ENCODE measurements around the gene HYLS1. TPM values are rescaled to one million over a fixed set of nuclear protein-coding genes. Genes with fewer than 3 reads are reported as not detected.
A peak's percentile ranks its signal among the peaks of the same experiment; 100 is the strongest.

Gene HYLS1
- total RNA-seq, 1 donor from 2014 or later: 4.7 TPM

DNA sequence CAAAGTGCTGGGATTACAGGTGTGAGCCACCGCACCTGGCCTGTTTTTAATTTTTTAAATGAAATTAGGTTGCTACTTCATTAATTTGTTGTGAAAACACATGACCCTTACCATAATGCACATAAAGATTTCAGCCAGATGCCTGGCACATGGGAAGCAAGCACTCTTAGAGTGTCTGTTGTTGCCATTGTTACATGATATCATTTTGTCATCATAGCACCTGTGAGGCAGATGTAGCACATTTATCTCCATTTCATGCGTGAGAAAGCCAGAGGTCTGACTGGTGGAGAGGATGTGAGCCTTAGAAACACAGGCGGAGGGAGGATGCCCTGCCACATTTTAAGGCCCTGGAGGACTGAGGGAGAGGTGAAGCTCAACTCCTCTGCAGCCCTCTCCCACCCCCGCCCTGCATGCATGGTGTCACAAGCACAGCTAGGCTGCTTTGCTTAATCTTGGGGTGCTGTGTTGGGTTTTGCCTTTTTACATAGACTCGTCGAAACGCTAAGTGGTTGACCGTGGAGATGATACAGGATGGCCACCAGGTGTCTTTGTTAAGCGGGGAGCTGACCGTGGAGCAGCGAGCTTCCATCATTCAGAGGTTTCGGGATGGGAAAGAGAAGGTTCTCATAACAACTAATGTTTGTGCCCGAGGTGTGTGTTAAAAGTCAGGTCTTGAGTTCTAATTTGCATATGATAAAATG, 30.8 kb downstream of the HYLS1 start:
- TF ChIP-seq, protein P1, sequence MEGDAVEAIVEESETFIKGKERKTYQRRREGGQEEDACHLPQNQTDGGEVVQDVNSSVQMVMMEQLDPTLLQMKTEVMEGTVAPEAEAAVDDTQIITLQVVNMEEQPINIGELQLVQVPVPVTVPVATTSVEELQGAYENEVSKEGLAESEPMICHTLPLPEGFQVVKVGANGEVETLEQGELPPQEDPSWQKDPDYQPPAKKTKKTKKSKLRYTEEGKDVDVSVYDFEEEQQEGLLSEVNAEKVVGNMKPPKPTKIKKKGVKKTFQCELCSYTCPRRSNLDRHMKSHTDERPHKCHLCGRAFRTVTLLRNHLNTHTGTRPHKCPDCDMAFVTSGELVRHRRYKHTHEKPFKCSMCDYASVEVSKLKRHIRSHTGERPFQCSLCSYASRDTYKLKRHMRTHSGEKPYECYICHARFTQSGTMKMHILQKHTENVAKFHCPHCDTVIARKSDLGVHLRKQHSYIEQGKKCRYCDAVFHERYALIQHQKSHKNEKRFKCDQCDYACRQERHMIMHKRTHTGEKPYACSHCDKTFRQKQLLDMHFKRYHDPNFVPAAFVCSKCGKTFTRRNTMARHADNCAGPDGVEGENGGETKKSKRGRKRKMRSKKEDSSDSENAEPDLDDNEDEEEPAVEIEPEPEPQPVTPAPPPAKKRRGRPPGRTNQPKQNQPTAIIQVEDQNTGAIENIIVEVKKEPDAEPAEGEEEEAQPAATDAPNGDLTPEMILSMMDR (IDR thresholded peaks at IDR 0.05; ENCODE audit: partially characterized antibody, unreplicated experiment): no peak
- no peak overlapping the region for H3K27ac Mint-ChIP-seq (ENCODE audit: unreplicated experiment)
- H3K4me3 Mint-ChIP-seq (ENCODE audit: unreplicated experiment): no peak overlapping the region
- H3K9me3 Mint-ChIP-seq (ENCODE audit: unreplicated experiment): no peaks in the 10 kb centered on the region
- peaks cover 12% of the 10 kb centered on the region for H3K4me1 Mint-ChIP-seq (ENCODE audit: low read depth, unreplicated experiment)
- no peaks in the 10 kb centered on the region for H3K36me3 Mint-ChIP-seq (ENCODE audit: unreplicated experiment)
- DNase-seq: no peak
- H3K27me3 Mint-ChIP-seq (ENCODE audit: unreplicated experiment): peaks cover 2% of the 10 kb centered on the region

DNA sequence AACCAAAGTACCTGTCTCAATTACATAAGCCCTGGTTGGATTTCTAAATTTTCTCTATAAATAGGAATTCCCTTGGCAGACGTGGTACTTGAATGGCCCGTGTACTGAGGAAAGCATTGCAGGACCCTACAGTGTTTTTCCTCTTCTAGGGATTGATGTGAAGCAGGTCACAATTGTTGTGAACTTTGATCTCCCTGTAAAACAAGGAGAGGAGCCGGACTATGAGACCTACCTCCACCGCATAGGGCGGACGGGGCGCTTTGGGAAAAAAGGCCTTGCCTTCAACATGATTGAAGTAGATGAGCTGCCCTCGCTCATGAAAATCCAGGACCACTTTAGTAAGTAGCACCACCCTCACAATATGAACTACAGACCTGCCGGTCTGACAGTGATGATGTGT, 33.6 kb downstream of the HYLS1 start:
- TF ChIP-seq, protein P1 (IDR thresholded peaks at IDR 0.05; ENCODE audit: partially characterized antibody, unreplicated experiment): no peak
- Mint-ChIP-seq H3K27me3 (ENCODE audit: unreplicated experiment) (no peaks in the 10 kb centered on the region), H3K36me3 (ENCODE audit: unreplicated experiment) (no peaks in the 10 kb centered on the region), H3K27ac (ENCODE audit: unreplicated experiment) (no peak overlapping the region), H3K4me3 (ENCODE audit: unreplicated experiment) (no peak overlapping the region), H3K4me1 (ENCODE audit: low read depth, unreplicated experiment) (peaks cover 26% of the 10 kb centered on the region), H3K9me3 (ENCODE audit: unreplicated experiment) (no peaks in the 10 kb centered on the region)
- no peak for DNase-seq

DNA sequence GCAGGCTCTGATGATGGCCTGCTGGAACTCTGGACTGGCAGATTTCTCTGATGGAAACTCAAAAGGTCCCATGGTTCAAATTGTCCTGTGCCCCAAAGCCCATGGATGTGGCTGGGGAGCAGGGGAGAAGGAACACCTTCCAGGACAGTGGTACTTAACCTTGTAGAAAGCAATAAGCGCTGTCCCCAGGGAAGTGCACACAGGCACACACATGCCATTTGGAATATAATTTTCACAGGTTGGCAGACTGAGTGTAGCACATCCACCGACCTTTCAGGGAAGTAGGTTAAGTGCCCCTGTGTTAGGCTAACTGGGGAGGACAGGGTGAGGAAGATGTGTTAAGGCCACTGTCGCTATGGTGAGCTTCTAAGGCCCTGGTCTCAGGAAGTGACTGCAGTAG, 34.7 kb downstream of the HYLS1 start:
- H3K9me3 Mint-ChIP-seq (ENCODE audit: unreplicated experiment): no peaks in the 10 kb centered on the region
- TF ChIP-seq, protein P1 (IDR thresholded peaks at IDR 0.05; ENCODE audit: partially characterized antibody, unreplicated experiment): no peak
- no peaks in the 10 kb centered on the region for H3K27me3 Mint-ChIP-seq (ENCODE audit: unreplicated experiment)
- H3K4me3 Mint-ChIP-seq (ENCODE audit: unreplicated experiment): no peak overlapping the region
- H3K27ac Mint-ChIP-seq (ENCODE audit: unreplicated experiment): no peak overlapping the region
- peaks cover 31% of the 10 kb centered on the region for H3K4me1 Mint-ChIP-seq (ENCODE audit: low read depth, unreplicated experiment)
- no peaks in the 10 kb centered on the region for H3K36me3 Mint-ChIP-seq (ENCODE audit: unreplicated experiment)
- DNase-seq: no peak

DNA sequence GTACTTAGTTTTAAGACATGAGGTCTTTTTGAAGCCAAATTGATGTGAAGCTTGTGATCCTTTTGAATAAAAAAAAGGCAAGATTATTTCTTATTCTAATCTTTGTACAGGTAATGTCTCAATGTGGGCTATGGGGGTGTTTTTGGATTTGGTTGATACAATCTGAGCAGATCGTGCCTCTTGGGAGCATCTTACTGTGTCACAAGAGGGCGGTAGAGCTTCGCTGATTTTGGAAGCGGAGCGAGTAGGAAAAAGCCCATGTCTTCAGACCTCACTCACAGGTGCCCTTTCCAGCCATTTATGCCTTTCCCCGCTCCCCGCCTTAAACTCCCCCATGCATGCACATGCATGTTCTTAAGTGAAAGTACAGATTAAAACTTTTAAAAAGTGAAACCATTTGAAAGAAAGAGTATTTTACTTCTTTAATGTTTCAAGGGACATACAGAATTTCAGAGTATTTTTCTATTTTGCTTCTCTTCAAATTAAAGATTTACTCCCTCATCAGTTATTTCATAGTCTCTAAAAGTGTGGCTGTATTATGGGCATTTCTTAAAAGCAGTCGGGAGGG, 35.6 kb downstream of the HYLS1 start:
- Mint-ChIP-seq H3K4me1 (ENCODE audit: low read depth, unreplicated experiment) (peaks cover 31% of the 10 kb centered on the region), H3K27me3 (ENCODE audit: unreplicated experiment) (no peaks in the 10 kb centered on the region), H3K9me3 (ENCODE audit: unreplicated experiment) (no peaks in the 10 kb centered on the region), H3K27ac (ENCODE audit: unreplicated experiment) (no peak overlapping the region), H3K36me3 (ENCODE audit: unreplicated experiment) (no peaks in the 10 kb centered on the region), H3K4me3 (ENCODE audit: unreplicated experiment) (no peak overlapping the region)
- peak; percentile 70 for DNase-seq
- TF ChIP-seq, protein P1 (IDR thresholded peaks at IDR 0.05; ENCODE audit: partially characterized antibody, unreplicated experiment): peak; percentile 48

DNA sequence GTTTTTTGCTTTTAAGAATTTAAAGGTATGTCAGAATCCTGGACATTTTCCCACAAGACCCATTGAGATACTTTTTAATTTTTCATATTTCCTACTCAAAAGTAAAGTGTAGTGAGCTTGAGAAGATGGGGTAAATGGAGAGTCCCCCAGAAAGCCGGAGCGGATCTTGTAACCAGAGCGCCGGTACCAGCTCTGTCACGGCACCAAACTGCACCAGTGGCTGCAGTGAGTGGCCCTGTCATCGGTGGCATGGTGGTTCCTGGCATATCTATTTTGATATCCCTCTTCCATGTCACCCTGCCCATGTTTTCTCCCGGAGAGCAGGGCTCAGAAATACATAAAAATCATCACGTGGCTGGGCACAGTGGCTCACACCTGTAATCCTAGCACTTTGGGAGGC, 36.2 kb downstream of the HYLS1 start:
- DNase-seq: no peak
- H3K36me3 Mint-ChIP-seq (ENCODE audit: unreplicated experiment): no peaks in the 10 kb centered on the region
- TF ChIP-seq, protein P1 (IDR thresholded peaks at IDR 0.05; ENCODE audit: partially characterized antibody, unreplicated experiment): no peak
- H3K9me3 Mint-ChIP-seq (ENCODE audit: unreplicated experiment): no peaks in the 10 kb centered on the region
- H3K4me1 Mint-ChIP-seq (ENCODE audit: low read depth, unreplicated experiment): peaks cover 31% of the 10 kb centered on the region
- H3K27ac Mint-ChIP-seq (ENCODE audit: unreplicated experiment): no peak overlapping the region
- H3K27me3 Mint-ChIP-seq (ENCODE audit: unreplicated experiment): no peaks in the 10 kb centered on the region
- no peak overlapping the region for H3K4me3 Mint-ChIP-seq (ENCODE audit: unreplicated experiment)

Data from glutamatergic neuron (in vitro differentiated cells).